H1 (cell line): ENCODE data around the gene MAGI1. TPM values are rescaled to one million over a fixed set of nuclear protein-coding genes. Genes with fewer than 3 reads are reported as not detected.

Experiments used
- ATF3 ChIP-seq: IDR thresholded peaks from 2 replicates; pipeline ENCODE4 v1.6.1; 2011; ENCODE audit warnings: low read depth, mild to moderate bottlenecking, low read length; ENCODE audit not compliant: insufficient read depth
- BRCA1 ChIP-seq: IDR thresholded peaks from 2 replicates; pipeline ENCODE4 v1.6.1; 2012; ENCODE audit warnings: low read depth, low read length, improper control_type of control experiment
- FOSL1 ChIP-seq: IDR thresholded peaks from 2 replicates; pipeline ENCODE4 v1.6.1; 2011; ENCODE audit warnings: mild to moderate bottlenecking, low read depth, low read length, moderate library complexity; ENCODE audit not compliant: insufficient read depth
- JUND ChIP-seq: IDR thresholded peaks from 2 replicates; pipeline ENCODE4 v1.6.1; 2011; ENCODE audit warnings: mild to moderate bottlenecking, improper control_type of control experiment, low read length
- NANOG ChIP-seq: IDR thresholded peaks from 2 replicates; pipeline ENCODE4 v1.6.1; 2011; ENCODE audit warnings: low read length, low read depth, mild to moderate bottlenecking, inconsistent platforms; ENCODE audit not compliant: insufficient read depth, poor library complexity, severe bottlenecking
- POLR2AphosphoS5 ChIP-seq: IDR thresholded peaks from 2 replicates; pipeline ENCODE4 v1.6.1; 2011; ENCODE audit warnings: low read depth, low read length
- POU5F1 ChIP-seq: IDR thresholded peaks from 2 replicates; pipeline ENCODE4 v1.6.1; 2011; ENCODE audit warnings: low read depth, mild to moderate bottlenecking, low read length, moderate library complexity
- RNF2 ChIP-seq: fragments of 200-900, 300-1000 bp; sonication (generic); IDR thresholded peaks from 2 replicates; pipeline ENCODE4 v1.7.1; 2016; ENCODE audit warnings: borderline replicate concordance, low read depth, mild to moderate bottlenecking, antibody characterized with exemption, low read length; ENCODE audit not compliant: poor library complexity, severe bottlenecking; ENCODE audit errors: missing control alignments
- RXRA ChIP-seq: IDR thresholded peaks from 2 replicates; pipeline ENCODE4 v1.6.1; 2011; ENCODE audit warnings: low read depth, mild to moderate bottlenecking, low read length, moderate library complexity; ENCODE audit not compliant: insufficient read depth
- polyA plus RNA-seq, 7 experiments: library from polyadenylated mRNA; depleted of rRNA in 3 of 7; stranded (reverse) in 5 of 7; unstranded in 2 of 7; fragments of >200 nt in 5 of 7; fragments of 200-250 nt in 2 of 7; gene quantifications; 1 replicate in 5 of 7; 2 replicates in 1 of 7; 4 replicates in 1 of 7; pipeline versions ENCODE4 v1.2.1 to v1.2.3, GENCODE V29; 2011 to 2013; ENCODE audit warnings: missing spikeins in 2 of 7, mixed read lengths in 2 of 7
- total RNA-seq: library from RNA; stranded (reverse); fragmentation: NEBNext Ultra II Directional; extraction: Animal tissue kit (Norgen Biotek cat#: 25700); gene quantifications from 2 replicates; pipeline ENCODE4 v1.2.1, GENCODE V29; 2021

MAGI1 gene
- total and polyA plus RNA-seq, 2 of the 8 experiments (the other 6 are each of a cell fraction or from before 2014, with no cell fraction given): 19.8 to 78.0 TPM

- no peak for TF ChIP-seq NANOG
- no peak for TF ChIP-seq POU5F1
- TF ChIP-seq RNF2: no peak
- TF ChIP-seq POLR2AphosphoS5: no peak
- TF ChIP-seq BRCA1: no peak
- no peak for TF ChIP-seq JUND
- TF ChIP-seq RXRA: no peak
- no peak for TF ChIP-seq ATF3
- no peak for TF ChIP-seq FOSL1
- TF ChIP-seq, all 59 proteins: peak for 0
Measured at GRCh38 chr3:65986285-65986684, 52.4 kb downstream of the MAGI1 start (continued).
